ENCODE measurements around the gene ISCA2. TPM values are rescaled to one million over a fixed set of nuclear protein-coding genes. Genes with fewer than 3 reads are reported as not detected.
A peak's percentile ranks its signal among the peaks of the same experiment; 100 is the strongest.

ISCA2 gene
- total RNA-seq, 2 donors from 2014 or later, result 40.5 to 58.1 TPM

DNA sequence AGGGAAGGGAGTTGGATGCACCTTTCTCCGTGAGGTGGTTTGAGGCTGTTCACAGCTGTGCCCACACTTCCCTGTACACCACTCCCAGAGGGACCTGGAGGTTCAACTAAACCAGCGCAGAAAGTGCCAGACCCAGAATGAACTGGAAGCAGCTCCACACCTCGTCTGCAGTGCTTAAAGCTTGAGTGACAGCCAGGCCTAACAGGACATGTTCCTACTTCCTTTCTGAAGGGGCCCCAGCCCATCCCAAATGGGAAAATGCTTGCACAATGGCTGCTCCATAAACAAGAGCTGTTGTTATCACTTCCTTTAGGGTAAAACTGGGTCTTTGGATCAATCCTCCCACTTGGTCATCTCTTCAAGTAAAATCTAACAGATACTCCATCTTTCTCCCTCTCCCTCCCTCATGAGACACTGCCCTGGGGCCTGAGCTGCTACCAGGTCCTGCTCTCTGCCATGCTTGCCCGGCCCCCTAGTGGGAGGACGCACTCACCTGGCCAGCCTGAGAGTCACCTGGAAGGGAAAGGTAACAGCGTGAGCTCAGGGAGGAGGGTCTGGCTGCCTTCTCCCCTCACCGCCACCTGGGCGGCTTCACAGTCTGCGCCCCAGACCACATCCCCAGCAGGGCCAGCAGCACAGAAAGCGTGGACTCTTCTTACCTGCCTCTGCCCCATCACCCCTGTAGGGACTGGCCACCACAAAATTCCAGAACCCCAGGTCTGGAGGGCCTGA lies 33.5 kb downstream of the ISCA2 start:
- peak; percentile 64 for TF ChIP-seq CTCF (conservative IDR thresholded peaks at IDR 0.05)
- no peaks in the 10 kb centered on the region for H3K27me3 ChIP-seq (ENCODE audit: control insufficient read depth, insufficient read depth, low read length, poor library complexity, severe bottlenecking)
- H3K4me1 ChIP-seq (ENCODE audit: control insufficient read depth, insufficient read depth, low read length), result peaks cover 6% of the 10 kb centered on the region
- Mint-ChIP-seq H3K4me1 (peaks cover 22% of the 10 kb centered on the region), H3K36me3 (ENCODE audit: low read depth) (no peaks in the 10 kb centered on the region), H3K4me3 (no peak overlapping the region), H3K27me3 (ENCODE audit: insufficient read depth) (no peaks in the 10 kb centered on the region), H3K9me3 (no peaks in the 10 kb centered on the region), H3K27ac (no peak overlapping the region)
- no peaks in the 10 kb centered on the region for H3K9me3 ChIP-seq (ENCODE audit: control insufficient read depth, low read length)
- H3K4me3 ChIP-seq (ENCODE audit: low read length), result no peak overlapping the region
- 86 to 87% methylated on average over 6 to 10 of the region's 10 CpGs for WGBS, 2 experiments (ENCODE audit: insufficient coverage in 1 of 2, insufficient read length in 1 of 2)
- H3K9ac ChIP-seq (ENCODE audit: extremely low read depth, low read length, poor library complexity, severe bottlenecking), result no peak overlapping the region
- H3K27ac ChIP-seq (ENCODE audit: low read depth, low read length), result no peak overlapping the region
- peak; percentile 75 for DNase-seq
- no peaks in the 10 kb centered on the region for H3K36me3 ChIP-seq (ENCODE audit: control insufficient read depth, insufficient read depth, low read length)

DNA sequence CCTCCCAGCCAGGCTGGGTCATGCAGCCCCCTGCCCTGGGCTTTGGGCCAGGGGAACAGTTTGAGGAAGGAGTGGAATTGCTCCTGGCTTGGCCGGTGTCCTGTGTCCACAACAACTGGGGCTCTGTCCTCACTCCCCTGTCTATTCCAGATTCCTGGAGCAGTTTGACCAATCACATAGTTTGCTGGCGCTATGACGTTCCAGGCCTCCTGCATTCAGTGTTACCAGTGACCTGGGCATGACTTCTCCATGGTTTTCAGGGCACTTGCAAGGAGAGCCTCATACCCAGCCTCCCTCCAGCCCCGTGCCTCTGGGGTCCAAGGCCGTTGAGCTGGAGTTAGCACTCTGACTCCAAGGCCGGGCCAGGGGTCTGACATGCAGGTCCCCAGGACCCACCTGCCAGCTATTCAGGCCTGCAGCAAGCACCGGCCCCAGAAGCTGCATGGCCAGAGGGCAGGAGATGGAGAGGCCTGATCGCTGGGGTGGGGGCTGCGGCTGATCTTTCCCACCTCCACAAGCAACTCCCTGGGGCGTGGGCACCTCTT lies 34.2 kb downstream of the ISCA2 start:
- no peak overlapping the region for H3K27ac ChIP-seq (ENCODE audit: low read depth, low read length)
- no peaks in the 10 kb centered on the region for H3K9me3 ChIP-seq (ENCODE audit: control insufficient read depth, low read length)
- peaks cover 6% of the 10 kb centered on the region for H3K4me1 ChIP-seq (ENCODE audit: control insufficient read depth, insufficient read depth, low read length)
- H3K9ac ChIP-seq (ENCODE audit: extremely low read depth, low read length, poor library complexity, severe bottlenecking), result no peak overlapping the region
- no peak for TF ChIP-seq CTCF (conservative IDR thresholded peaks at IDR 0.05)
- WGBS, 2 experiments (ENCODE audit: insufficient coverage in 1 of 2, insufficient read length in 1 of 2), result 94 to 100% methylated on average over 2 to 10 of the region's 10 CpGs
- Mint-ChIP-seq H3K27me3 (ENCODE audit: insufficient read depth) (no peaks in the 10 kb centered on the region), H3K4me1 (peaks cover 22% of the 10 kb centered on the region), H3K27ac (no peak overlapping the region), H3K36me3 (ENCODE audit: low read depth) (no peaks in the 10 kb centered on the region), H3K9me3 (no peaks in the 10 kb centered on the region), H3K4me3 (no peak overlapping the region)
- no peak for DNase-seq
- no peaks in the 10 kb centered on the region for H3K27me3 ChIP-seq (ENCODE audit: control insufficient read depth, insufficient read depth, low read length, poor library complexity, severe bottlenecking)
- H3K4me3 ChIP-seq (ENCODE audit: low read length), result no peak overlapping the region
- no peaks in the 10 kb centered on the region for H3K36me3 ChIP-seq (ENCODE audit: control insufficient read depth, insufficient read depth, low read length)

DNA sequence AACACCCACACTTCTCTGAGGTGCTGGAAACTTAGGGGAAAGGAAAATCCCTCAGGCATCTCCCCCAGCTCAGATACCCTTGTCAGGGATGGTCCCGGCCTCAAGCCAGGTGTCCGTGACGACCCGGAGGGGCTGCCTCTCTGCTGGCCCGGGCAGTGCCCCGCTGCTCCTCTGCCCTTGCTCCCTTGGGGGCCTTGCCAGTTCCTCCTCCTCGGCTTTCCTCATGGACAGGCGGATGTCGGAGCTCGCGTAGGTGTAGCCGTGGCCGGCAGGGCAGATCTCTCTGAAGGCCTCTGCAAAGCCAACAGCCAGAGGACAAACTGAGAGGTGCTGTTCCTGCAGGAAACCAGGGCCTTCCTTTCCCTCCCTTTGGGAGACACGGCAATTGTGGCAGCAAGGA lies 34.8 kb downstream of the ISCA2 start:
- DNase-seq, result no peak
- H3K4me3 Mint-ChIP-seq, result no peak overlapping the region

More for the DNA sequence above, 34.8 kb downstream of the ISCA2 start:
- no peak overlapping the region for H3K27ac Mint-ChIP-seq
- WGBS, 2 experiments (ENCODE audit: insufficient coverage in 1 of 2, insufficient read length in 1 of 2), result 93 to 100% methylated on average over 6 to 14 of the region's 14 CpGs
- Histone ChIP-seq H3K9ac (ENCODE audit: extremely low read depth, low read length, poor library complexity, severe bottlenecking) (no peak overlapping the region), H3K27ac (ENCODE audit: low read depth, low read length) (no peak overlapping the region), H3K4me1 (ENCODE audit: control insufficient read depth, insufficient read depth, low read length) (peaks cover 6% of the 10 kb centered on the region), H3K4me3 (ENCODE audit: low read length) (no peak overlapping the region), H3K27me3 (ENCODE audit: control insufficient read depth, insufficient read depth, low read length, poor library complexity, severe bottlenecking) (no peaks in the 10 kb centered on the region), H3K36me3 (ENCODE audit: control insufficient read depth, insufficient read depth, low read length) (no peaks in the 10 kb centered on the region), H3K9me3 (ENCODE audit: control insufficient read depth, low read length) (no peaks in the 10 kb centered on the region)
- H3K36me3 Mint-ChIP-seq (ENCODE audit: low read depth), result no peaks in the 10 kb centered on the region
- H3K4me1 Mint-ChIP-seq, result peaks cover 22% of the 10 kb centered on the region
- no peaks in the 10 kb centered on the region for H3K27me3 Mint-ChIP-seq (ENCODE audit: insufficient read depth)
- TF ChIP-seq CTCF (conservative IDR thresholded peaks at IDR 0.05), result no peak
- H3K9me3 Mint-ChIP-seq, result no peaks in the 10 kb centered on the region

All from endodermal cell (in vitro differentiated cells).